H1 (cell line): ENCODE measurements around the gene ZNF490. TPM values are rescaled to one million over a fixed set of nuclear protein-coding genes. Genes with fewer than 3 reads are reported as not detected.

Source experiments
- HDAC2 ChIP-seq, 2 experiments: fragments of 300-600 bp in 1 of 2; sonication (generic) in 1 of 2; IDR thresholded peaks; 2 replicates each; pipeline ENCODE4 v1.6.1; 2011 to 2012; ENCODE audit warnings: low read depth in 2 of 2, low read length in 2 of 2, mild to moderate bottlenecking in 2 of 2, moderate library complexity in 2 of 2, borderline replicate concordance in 1 of 2, inconsistent platforms in 1 of 2
- SRF ChIP-seq: IDR thresholded peaks from 2 replicates; pipeline ENCODE4 v1.6.1; 2011; ENCODE audit warnings: mild to moderate bottlenecking, low read depth, low read length, moderate library complexity
- polyA plus RNA-seq, 7 experiments: library from polyadenylated mRNA; depleted of rRNA in 3 of 7; stranded (reverse) in 5 of 7; unstranded in 2 of 7; fragments of >200 nt in 5 of 7; fragments of 200-250 nt in 2 of 7; gene quantifications; 1 replicate in 5 of 7; 2 replicates in 1 of 7; 4 replicates in 1 of 7; pipeline versions ENCODE4 v1.2.1 to v1.2.3, GENCODE V29; 2011 to 2013; ENCODE audit warnings: missing spikeins in 2 of 7, mixed read lengths in 2 of 7
- total RNA-seq: library from RNA; stranded (reverse); fragmentation: NEBNext Ultra II Directional; extraction: Animal tissue kit (Norgen Biotek cat#: 25700); gene quantifications from 2 replicates; pipeline ENCODE4 v1.2.1, GENCODE V29; 2021
- TF ChIP-seq, protein P1 (sequence below): IDR thresholded peaks from 2 replicates; pipeline ENCODE4 v1.6.1; 2011; ENCODE audit warnings: low read length, improper control_type of control experiment

ZNF490 gene
- total and polyA plus RNA-seq, 2 of the 8 experiments (the other 6 are each of a cell fraction or from before 2014, with no cell fraction given), result 1.7 to 9.0 TPM

DNA sequence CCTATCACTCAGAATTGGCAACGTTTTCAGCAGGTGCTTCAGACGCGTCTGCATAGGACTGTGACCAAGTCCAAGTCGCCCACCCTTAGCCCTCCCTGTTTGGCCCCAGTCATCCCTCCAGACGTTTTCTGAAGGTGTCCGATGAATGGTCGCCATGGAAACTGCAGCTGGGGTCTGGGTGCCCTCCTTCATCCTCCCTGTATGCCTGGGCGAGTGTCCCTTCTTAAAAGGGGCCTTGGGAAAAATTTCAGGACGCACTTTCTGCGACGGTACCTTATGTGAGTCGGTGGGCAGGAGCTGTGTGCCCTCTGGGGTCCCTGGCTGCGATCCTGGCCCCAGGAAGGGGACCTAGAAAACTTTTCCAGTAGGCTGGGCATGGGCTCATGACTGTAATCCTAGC lies 30.8 kb upstream of the ZNF490 start (continued):
- TF ChIP-seq HDAC2 (IDR thresholded peaks at IDR 0.05; ENCODE audit: borderline replicate concordance in 1 of 2, low read depth in 2 of 2, low read length in 2 of 2) (no peak), SRF (no peak)
- TF ChIP-seq, protein P1, sequence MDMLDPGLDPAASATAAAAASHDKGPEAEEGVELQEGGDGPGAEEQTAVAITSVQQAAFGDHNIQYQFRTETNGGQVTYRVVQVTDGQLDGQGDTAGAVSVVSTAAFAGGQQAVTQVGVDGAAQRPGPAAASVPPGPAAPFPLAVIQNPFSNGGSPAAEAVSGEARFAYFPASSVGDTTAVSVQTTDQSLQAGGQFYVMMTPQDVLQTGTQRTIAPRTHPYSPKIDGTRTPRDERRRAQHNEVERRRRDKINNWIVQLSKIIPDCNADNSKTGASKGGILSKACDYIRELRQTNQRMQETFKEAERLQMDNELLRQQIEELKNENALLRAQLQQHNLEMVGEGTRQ, result no peak
